Glomerular endothelial cell (primary cell): ENCODE measurements around the gene SLC35F1. TPM values are rescaled to one million over a fixed set of nuclear protein-coding genes. Genes with fewer than 3 reads are reported as not detected.

Source experiments
- DNase-seq: peaks from one replicate; pipeline ENCODE4 v3.0.0-alpha.2; 2011; ENCODE audit warnings: low read depth, low spot score; ENCODE audit errors: extremely low read depth
- total RNA-seq: library from RNA; depleted of rRNA; stranded (reverse); fragments of >200 nt; gene quantifications from 2 replicates; pipeline ENCODE4 v1.2.3, GENCODE V29; 2015

The SLC35F1 gene
- total RNA-seq, 1 donor from 2014 or later, result not detected

- DNase-seq, result no peak
Observed at GRCh38 chr6:118344014-118344670, 437.1 kb downstream of the SLC35F1 start.

- no peak for DNase-seq
Observed at GRCh38 chr6:118350881-118351430, 443.9 kb downstream of the SLC35F1 start.

- no peak for DNase-seq
Observed at GRCh38 chr6:118353564-118353963, 446.5 kb downstream of the SLC35F1 start.

GRCh38 chr6:118354641-118355040 is 447.6 kb downstream of the SLC35F1 start:
- DNase-seq, result no peak

GRCh38 chr6:118356054-118356453 is 449.0 kb downstream of the SLC35F1 start:
- DNase-seq, result no peak

- DNase-seq, result no peak
Observed at GRCh38 chr6:118356686-118357085, 449.6 kb downstream of the SLC35F1 start.

Other genes with a start within 250 kb of the SLC35F1 start
- gene NUS1, start 231.8 kb upstream of the SLC35F1 start, total RNA-seq, result 18.9 and 24.3 TPM in 2 replicates